SH-SY5Y (cell line): ENCODE results near the gene WNT2.

Experiments
- GATA2 ChIP-seq: IDR thresholded peaks from 2 replicates; pipeline ENCODE4 v1.6.1; 2011; ENCODE audit warnings: mild to moderate bottlenecking, low read depth, low read length
- GATA3 ChIP-seq: IDR thresholded peaks from 2 replicates; pipeline ENCODE4 v1.6.1; 2011; ENCODE audit warnings: low read depth, mild to moderate bottlenecking, low read length, moderate library complexity

DNA sequence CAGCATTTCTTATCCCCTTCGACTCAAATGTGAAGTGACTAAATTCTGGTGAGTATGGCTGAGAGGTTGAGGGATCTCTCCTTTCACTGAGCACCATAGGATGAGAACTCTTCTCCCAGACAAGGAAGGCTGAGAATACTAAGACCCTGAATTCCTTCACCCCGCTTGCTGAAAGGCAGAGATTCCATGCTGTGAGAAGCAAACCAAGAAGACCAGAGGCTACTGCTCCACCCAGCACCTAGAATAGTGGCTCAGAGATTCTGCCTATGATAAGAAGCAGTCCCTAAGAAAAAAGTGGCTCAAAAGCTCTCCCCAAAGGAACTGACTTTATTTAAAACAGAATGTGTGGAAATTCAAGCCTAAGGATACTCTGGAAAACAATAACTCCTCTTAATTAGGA is 26.7 kb upstream of the WNT2 start:
- TF ChIP-seq GATA3: 0 out of 2 replicates have a peak, but pooled peaks have one; percentile 16
- TF ChIP-seq GATA2: peak; percentile 34; the same call in 1 of the 2 replicates
